HG03354 (cell line): ENCODE measurements around the gene SPINT3.

Source experiments
- ATAC-seq: cut with Tn5 transposase; IDR thresholded peaks from one replicate; pipeline ENCODE4 v1.9.1; 2021; ENCODE audit warnings: mild to moderate bottlenecking; ENCODE audit not compliant: unreplicated experiment, poor library complexity, severe bottlenecking

SPINT3 gene, protein sequence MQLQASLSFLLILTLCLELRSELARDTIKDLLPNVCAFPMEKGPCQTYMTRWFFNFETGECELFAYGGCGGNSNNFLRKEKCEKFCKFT

GRCh38 chr20:45515147-45515913, at the start of gene SPINT3:
Gene SPINT3 (minus strand): TSS chr20:45515622. CDS start chr20:45515608, 14 bp downstream.
- ATAC-seq: no peak

- ATAC-seq: no peak
Observed at GRCh38 chr20:45564760-45565276, 49.4 kb upstream of the SPINT3 start.

- ATAC-seq: no peak
Observed at GRCh38 chr20:45555198-45555597, 39.8 kb upstream of the SPINT3 start.

DNA sequence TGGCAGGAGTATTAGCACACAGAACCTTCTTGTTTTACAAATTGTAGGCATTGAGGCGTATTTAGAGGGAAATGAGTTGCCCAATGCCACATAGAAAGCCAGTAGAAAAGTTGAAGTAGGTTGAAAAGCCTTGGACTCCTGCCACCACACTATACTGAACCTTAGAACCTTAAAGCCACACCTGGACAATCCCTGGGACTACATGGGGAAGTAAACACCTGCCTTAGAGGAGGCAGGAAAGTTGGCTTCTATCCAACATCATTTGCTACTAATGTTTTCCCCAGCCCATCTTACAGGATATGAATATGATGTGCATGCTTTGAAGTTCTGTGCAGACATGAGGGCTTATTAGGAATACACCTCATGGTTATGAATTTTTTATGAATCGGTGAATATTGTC, 37.0 kb upstream of the SPINT3 start:
- no peak for ATAC-seq

DNA sequence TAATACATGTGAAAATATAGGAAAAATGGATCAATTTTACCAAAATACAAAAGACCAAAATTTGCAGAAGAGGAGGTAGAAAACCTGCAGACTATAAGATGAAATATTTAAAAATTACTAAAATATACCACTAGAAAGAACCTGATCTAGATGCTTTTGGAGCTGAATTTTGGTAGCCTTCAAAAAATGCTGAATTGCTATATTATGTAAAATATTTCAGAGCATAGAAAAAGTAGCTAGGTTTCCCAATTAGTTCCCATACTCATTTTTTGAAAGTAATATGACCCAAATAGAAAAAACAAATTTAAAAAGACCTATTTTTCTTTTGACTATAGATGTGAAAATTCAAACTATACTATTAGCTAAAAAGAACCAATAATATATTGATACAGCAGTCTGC, 35.3 kb upstream of the SPINT3 start:
- no peak for ATAC-seq

DNA sequence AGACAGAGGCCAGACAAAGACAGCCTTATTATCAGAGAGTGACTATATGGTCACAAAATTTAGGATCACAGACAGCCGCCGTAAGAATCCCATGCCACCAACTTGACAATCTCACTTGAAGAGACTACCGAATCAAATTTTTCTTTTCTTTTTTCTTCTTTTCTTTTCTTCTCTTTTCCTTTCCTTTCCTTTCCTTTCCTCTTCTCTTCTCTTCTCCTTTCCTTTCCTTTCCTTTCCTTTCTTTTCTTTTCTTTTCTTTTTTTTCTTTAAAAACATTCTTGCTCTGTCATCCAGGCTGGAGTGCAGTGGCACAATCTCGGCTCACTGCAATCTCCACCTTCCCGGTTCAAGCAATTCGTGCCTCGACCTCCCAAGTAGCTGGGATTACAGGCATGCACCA, 33.0 kb upstream of the SPINT3 start:
- no peak for ATAC-seq

DNA sequence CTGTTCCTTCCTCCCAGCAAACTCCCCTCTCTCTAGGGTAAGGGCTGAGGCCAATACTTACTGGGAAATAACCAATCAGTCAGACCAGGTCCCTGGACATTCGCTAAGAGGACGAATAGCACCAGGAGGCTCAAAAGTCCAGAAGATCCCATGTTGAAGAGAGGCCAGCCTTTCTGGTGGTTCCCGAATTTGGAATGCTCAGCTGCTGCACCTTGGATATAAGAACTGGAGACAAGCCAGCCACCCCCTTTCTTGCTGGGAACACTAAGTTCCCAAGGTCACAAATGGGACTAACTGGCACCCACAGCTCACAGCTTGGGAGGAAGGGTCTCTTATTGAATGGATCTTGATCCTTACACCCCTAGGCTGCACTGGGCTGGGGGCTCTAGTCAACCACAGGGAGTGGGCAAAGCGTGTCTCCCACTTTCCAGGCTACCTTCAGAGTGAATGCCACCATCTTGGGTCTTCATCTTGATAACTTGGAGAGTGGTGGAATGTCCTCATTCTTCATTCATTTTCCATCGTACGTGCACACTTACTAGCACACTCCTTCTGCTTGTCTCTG, 31.9 kb upstream of the SPINT3 start, which contains the start of gene EPPIN:
Gene EPPIN, minus strand, starts transcription at position 196 of the 565 bp plus-strand sequence. Its CDS starts 44 bp downstream, at position 152.
- ATAC-seq: no peak

DNA sequence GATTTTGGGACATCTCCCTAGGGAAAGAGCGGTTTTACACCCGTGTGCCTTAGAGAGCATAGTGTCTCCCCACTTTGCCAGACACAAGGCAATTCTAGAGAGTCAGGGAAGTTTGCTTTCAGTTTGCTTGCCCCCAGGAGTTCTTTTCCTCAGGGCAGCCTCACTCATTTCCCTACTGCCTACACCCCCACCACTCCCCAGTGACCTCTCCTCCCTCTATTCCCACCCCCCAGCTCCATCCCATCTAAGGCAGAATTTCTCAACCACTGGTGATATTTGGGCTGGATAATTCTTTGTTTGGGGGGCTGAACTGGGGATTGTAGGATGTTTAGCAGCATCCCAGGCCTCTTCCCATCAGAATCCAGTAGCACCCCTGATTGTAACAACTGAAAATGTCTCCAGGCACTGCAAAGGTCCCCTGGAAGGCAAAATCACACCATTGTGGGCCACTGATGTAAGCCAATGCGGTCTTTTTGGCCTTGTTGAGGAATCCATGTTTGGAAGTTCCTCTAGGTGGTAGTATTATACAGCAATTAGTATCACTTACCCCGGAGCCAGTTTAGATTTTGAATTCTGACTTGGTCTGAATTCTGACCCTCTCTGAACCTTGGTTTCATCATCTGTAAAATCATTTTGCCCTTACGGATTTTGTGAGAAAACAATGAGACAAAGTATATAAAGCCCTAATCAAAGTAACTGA, 30.5 kb upstream of the SPINT3 start:
- ATAC-seq: no peak

DNA sequence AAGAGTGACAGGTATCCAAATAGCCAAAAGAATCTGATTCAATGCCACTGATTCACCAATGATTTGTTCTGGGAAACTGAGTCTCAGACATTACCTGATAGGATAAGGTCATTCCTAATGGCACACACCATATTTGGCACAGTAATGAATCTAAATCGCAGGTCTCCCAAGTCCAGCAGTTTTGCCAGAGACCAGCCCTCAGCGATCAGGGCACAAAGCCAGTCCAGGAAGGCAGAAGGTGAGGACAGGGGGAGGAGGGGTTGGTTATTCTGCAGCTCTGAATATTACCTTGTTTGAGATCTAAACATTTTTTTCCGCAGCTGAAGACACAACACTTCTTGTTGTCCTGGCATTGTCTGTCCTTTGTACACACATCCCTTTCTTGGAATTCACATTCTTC, 29.9 kb upstream of the SPINT3 start:
- ATAC-seq: no peak

- ATAC-seq: no peak
Observed at GRCh38 chr20:45539382-45539781, 24.0 kb upstream of the SPINT3 start, which contains the start of gene WFDC6. Gene WFDC6 (minus strand): TSS chr20:45539482. CDS start chr20:45539407, 75 bp downstream.

DNA sequence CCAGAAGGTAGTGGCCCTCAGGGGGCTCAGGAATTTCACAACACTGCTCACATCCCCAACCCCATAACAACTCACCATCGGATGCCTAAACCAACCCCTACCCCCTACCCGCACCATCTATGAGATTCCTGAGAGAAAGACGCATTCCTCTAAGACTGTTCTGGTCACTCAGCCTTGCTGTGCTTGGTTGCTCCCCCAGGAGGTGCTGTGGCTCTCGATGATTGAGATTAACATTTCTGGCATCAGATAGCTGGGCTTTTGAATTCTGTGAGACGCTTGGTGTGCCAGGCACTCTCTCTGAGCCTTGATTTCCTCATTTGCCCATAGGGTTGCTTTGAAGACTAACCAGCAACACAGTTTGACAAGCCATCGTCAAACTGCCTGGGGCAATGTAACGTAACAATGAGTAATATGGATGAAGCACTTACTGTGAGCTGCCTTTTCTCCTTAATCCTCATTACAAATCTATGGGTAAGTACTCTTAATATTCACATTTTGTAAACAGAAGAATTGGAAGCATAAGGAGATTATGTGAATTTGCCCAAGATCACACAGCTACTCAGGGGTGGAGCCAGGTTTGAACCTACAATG, 22.9 kb upstream of the SPINT3 start:
- ATAC-seq: no peak

GRCh38 chr20:45527294-45527693, 11.9 kb upstream of the SPINT3 start:
- ATAC-seq: no peak

GRCh38 chr20:45523821-45524220, 8.4 kb upstream of the SPINT3 start:
- no peak for ATAC-seq

DNA sequence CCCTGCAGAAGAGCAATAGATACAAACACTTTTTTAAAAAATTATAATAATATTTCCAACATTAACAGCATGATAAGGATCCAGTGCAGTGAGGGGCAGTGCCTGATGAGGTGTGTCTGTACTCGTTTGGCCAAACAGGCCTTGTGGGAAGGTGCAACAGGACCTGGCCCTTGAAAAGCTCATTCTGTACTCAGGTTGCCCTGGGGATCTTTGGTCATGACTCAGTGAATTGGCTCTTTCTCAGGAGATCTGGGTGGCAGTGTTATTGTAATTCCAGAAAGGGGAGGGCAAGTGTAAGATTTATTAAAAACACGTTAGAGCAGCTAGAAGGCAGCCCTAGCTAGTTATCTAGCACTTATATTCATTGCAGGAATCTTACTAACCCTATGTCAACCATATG, 2.9 kb upstream of the SPINT3 start:
- ATAC-seq: no peak

- no peak for ATAC-seq
Observed at GRCh38 chr20:45510242-45510862, 5.1 kb downstream of the SPINT3 start.

GRCh38 chr20:45509091-45509490, 6.3 kb downstream of the SPINT3 start:
- ATAC-seq: no peak

DNA sequence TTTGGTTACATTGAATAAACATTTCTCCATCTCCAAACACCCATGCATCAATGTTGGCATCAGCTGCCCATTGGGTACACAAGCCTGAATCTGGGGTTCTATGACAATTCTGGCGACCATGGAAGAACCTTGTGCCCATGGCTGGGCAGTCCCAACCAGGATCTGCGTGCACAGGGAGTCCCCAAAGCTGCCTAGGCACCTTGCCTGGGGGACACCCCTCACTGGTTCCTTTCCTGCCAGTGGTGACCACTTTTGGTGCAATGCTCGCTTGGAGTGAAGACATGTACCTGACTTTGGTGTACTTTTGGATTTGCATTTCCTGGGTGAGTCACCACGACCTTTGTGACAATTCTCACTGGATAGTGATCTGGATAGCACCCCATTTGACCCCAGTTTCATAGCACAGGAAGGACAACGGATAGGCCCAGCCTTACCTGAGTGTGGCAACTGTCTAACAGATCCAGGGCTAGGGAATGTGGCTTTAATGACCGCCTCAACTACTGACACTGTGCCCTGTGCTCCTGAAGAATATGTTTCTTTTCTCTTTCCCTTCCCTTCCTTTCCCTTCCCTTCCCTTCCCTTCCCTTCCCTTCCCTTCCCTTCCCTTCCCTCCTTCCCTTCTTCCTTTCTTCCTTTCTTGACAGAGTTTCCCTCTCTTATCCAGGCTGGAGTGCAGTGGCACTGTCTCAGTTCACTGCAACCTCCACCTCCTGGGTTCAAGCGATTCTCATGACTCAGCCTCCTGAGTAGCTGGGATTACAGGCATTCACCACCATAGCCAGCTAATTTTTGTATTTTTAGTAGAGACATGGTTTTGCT, 7.1 kb downstream of the SPINT3 start:
- ATAC-seq: no peak

GRCh38 chr20:45507011-45507820, 8.2 kb downstream of the SPINT3 start:
- ATAC-seq: no peak
